ENCODE measurements around the gene RSF1.
"Not testable (repeated sequence)": the region's sequence is repeated elsewhere in the genome, so short reads cannot be mapped to it uniquely, and the experiment has no call there.

The RSF1 gene, protein sequence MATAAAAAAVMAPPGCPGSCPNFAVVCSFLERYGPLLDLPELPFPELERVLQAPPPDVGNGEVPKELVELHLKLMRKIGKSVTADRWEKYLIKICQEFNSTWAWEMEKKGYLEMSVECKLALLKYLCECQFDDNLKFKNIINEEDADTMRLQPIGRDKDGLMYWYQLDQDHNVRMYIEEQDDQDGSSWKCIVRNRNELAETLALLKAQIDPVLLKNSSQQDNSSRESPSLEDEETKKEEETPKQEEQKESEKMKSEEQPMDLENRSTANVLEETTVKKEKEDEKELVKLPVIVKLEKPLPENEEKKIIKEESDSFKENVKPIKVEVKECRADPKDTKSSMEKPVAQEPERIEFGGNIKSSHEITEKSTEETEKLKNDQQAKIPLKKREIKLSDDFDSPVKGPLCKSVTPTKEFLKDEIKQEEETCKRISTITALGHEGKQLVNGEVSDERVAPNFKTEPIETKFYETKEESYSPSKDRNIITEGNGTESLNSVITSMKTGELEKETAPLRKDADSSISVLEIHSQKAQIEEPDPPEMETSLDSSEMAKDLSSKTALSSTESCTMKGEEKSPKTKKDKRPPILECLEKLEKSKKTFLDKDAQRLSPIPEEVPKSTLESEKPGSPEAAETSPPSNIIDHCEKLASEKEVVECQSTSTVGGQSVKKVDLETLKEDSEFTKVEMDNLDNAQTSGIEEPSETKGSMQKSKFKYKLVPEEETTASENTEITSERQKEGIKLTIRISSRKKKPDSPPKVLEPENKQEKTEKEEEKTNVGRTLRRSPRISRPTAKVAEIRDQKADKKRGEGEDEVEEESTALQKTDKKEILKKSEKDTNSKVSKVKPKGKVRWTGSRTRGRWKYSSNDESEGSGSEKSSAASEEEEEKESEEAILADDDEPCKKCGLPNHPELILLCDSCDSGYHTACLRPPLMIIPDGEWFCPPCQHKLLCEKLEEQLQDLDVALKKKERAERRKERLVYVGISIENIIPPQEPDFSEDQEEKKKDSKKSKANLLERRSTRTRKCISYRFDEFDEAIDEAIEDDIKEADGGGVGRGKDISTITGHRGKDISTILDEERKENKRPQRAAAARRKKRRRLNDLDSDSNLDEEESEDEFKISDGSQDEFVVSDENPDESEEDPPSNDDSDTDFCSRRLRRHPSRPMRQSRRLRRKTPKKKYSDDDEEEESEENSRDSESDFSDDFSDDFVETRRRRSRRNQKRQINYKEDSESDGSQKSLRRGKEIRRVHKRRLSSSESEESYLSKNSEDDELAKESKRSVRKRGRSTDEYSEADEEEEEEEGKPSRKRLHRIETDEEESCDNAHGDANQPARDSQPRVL (N-terminal part only)

DNA sequence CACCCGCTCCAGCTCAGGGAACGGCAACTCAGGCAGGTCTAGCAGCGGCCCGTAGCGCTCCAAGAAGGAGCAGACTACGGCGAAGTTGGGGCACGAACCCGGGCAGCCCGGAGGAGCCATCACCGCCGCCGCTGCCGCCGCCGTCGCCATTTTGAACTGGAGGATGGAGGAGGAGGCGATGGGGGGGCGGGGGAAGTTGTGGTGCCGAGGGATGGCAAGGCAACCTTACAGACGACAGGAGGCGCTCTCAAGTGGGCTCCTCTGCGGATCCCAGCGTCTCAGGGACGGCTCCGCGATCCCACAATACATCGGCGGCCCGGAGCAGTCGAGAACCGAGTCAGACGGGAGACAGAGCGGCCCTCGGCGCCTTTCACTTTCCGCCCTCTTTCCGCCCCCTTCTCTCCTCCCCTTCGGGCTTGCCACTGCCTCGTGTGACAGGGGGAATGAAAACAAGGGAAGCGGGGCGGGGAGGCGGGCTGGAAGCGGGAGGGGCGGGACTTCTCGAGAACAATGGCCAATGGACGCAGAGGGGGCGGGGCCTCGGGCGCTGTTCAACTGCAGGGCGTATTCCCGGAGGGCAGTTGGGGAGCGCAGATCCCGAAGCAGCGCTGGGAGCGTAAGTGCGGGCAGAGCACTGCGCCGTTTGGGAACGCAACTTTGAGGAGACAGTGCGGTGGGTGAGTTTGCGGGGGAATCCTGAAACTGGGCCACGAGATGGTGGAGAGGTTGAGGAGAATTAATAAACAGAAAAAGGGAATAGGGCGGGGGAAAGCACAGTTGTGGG lies at the start of gene RSF1, which contains the start of gene AAMDC:
TSS of gene RSF1 (minus strand) at position 158 of the 784 bp plus-strand sequence. CDS start at position 150, 8 bp downstream.
TSS of gene AAMDC (plus strand) at position 580 of the 784 bp plus-strand sequence. CDS start 21,353 bp downstream, outside the sequence.
- DNase-seq = peak; percentile 99

DNA sequence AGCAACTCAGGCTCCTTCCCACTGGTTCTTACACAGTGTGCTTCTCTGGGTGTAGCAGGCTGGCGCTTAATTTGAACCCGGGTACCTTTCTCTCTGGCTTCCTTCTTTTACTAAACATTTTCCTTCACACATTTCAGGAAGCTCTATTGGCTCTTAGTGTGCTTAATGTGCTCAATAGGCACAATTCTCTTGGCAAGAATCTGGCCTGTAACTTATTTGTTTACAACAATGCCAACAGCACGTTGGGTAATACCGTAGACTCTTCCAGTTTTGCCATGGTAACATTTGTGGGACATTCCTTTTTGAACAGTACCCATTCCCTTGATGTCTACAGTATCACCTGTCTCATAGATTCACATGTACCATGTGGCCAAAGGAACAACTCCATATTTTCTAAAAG lies 48.2 kb upstream of the RSF1 start:
- no peak for DNase-seq

DNA sequence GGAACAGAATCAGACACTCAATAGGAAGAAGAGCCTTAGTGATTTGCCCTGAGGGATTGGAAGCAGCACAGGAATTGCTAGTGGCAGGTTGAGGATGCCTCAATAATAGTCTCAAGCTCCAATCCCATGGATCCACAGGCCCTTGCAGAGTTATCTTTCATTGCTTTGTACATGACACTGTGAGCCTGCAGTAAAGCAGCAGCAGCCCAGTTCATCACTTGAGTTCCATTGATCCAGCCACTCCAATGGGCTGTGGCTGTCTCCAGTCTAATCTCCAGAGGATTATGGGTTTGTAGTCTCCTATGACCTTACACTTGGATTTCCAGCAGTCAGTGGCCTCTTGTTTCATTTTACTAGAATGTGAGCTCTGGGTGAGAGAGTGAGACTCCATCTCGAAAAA lies 45.8 kb upstream of the RSF1 start:
- no peak for DNase-seq

DNA sequence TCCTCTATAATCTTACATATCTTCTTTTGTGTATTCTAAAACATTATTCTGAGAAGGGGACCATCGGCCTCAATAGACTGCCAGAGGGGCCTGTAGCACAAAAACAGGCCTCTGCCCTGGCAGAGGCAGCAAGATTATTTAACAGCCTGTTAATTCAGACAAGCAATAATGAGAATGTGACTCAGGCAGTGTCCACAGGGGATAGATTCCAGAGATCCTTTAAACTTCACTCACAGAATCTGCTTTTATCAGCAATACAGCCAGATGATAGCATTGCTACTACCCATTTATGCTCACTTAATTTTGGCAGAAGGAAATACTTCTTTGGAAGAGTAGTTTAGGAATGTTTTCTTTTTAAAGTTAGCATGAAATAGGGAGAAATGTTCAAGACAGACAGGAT lies 45.3 kb upstream of the RSF1 start:
- DNase-seq = no peak

DNA sequence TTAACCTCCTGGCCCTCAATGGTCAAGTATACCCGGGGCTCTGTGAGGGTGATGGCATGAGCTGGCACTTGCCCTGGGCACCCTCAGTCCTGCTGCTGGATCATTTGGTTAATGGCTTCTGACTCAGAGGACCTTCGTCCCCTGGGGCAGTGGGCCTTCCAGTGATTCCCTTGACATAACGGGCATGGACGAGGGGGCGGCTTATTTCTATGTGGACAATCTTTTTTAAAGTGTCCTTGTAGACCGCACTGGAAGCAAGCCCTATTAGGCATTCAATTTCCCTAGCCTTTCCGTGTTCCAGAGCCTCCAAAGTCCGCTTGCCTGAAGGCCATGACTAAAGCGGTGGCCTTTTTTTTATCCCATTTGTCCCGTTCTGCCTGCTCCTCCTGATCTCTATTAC lies 40.9 kb upstream of the RSF1 start:
- DNase-seq = not testable (repeated sequence)

DNA sequence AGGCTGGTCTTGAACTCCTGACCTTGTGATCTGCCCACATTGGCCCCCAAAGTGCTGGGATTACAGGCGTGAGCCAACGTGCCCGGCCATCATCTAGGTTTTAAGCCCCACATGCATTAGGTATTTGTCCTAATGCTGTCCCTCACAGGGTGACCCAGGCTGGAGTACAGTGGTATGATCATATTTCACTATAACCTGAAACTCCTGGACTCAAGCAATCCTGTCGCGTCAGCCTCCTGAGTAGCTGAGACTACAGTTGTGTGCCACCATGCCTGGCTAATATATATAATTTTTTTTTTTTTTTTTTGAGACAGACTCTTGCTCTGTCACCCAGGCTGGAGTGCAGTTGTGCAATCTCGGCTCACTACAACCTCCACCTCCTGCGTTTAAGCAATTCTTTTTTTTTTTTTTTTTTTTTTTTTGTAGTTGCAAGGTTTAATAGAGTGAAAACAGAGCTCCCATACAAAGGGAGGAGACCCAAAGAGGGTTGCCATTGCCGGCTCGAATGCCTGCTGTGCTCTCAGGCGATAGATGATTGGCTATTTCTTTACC lies 37.5 kb upstream of the RSF1 start:
- not testable (repeated sequence) for DNase-seq

DNA sequence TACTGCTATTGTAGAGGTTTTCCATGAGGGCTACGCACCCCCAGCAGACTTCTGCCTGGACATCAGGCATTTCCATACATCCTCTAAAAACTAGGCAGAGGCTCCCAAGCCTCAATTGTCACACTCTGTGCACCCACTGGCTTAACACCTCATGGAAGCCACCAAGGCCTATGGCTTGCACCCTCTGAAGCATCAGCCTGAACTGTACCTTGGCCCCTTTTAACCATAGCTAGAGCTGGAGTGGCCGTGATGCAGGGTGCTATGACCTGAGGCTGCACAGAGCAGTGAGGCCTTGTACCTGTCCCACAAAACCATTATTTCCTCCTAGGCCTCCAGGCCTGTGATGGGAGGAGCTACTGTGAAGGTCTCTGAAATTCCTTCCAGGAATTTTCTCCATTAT lies 34.3 kb upstream of the RSF1 start:
- no peak for DNase-seq

DNA sequence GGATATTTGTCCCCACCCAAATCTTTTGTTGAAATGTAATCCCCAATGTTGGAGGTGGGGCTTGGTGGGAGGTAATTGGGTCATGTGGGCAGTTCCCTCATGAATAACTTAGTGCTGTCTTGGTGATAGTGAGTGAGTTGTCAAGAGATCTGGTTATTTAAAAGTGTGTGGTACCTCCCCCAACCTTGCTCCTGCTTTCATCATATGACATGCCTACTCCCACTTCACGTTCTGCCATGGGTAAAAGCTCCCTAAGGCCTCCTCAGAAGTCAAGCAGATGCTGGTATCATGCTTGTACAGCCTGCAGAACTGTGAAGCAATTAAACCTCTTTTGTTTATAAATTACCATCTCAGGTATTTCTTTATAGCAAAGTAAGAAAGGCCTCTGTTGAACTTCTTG lies 31.0 kb upstream of the RSF1 start:
- no peak for DNase-seq

DNA sequence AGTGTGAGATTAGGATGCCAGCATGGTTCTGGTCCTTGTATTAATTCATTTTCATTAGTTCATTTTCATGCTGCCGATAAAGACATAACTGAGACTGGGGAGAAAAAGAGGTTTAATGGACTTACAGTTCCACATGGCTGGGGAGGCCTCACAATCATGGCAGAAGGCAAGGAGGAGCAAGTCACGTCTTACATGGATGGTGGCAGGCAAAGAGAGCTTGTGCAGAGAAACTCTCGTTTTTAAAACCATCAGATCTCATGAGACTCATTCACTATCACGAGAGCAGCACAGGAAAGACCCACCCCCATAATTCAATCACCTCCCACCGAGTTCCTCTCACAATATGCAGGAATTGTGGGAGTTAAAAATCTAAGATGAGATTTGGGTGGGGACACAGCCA lies 23.2 kb upstream of the RSF1 start:
- not testable (repeated sequence) for DNase-seq

DNA sequence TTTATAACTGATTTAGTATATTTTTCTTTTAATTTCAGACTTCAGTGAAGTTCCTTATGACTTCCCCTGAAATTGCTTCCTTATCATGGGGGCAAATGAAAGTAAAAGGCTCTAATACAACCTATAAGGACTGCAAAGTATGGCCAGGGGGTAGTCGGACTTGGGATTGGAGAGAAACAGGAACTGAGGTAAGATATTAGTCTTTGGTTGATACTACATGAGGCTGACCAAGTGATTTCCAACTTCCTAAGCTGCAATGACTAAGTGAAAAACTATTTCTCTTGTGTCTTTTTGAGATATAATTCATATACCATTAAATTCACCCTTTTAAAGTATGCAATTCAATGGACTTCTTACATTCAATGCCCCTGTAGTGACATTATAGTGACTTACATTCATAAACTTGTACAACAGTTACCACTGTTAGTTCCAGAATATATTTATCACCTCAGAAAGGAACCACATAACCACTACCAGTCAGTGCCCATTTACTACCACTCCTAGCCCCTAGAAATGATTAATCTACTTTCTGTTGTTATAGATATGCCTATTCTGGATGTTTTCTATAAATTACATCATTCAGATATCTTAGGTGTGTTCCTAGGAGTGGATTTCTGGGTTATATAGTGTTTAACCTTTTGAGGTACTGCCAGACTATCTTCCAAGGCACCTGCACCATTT lies 22.1 kb upstream of the RSF1 start:
- no peak for DNase-seq

DNA sequence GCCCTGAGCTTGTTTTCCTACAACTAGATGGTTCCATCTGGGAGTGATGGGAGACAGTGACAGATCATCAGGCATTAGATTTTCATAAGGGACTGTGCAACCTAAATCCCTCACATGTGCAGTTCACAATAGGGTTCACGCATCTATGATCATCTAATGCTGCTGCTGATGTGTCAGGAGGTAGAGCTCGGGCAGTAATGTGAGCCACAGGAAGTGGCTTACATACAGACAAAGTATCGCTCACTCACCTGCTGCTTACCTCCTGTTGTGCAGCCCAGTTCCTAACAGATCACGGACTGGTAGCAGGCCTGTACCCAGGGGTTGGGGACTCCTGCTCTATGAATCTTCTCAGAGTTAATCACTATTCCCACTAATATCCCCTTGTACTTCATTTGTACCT lies 12.8 kb upstream of the RSF1 start:
- DNase-seq = no peak

DNA sequence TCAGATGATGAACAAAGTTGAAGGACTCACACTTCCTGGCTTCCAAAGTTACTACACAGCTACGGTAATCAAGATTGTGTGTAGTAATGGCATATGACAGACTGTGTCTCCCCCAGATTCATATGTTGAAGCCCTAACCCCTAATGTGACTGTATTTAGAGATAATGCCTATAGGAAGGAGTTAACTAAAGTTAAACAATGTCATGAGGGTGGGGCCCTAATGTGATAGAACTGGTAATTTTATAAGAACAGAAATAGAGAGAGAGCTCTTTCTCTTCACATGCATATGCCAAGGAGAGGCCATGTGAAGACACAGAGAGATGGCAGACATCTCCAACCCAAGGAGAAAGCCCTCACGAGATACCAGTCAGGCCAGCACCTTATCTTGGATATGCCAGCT lies 8.4 kb upstream of the RSF1 start:
- DNase-seq = no peak

DNA sequence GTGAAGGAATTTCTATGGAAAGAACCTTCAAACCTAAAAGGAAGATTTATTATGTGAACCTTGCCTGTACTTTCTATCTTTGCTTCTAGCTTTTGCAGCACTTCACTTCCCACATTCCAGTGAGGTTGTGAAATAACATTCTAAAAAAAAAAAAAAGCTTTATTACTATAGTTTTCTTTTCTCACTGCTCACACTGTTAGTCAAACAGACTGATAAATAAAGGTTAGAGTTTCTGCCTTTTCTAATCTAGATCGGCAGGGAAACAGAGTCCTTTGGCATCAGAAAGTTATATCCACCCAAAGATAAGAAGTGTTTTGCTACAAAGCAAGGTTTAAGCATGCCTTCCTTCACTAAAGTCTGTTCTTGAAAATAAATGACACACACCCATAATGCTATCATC lies 3.3 kb upstream of the RSF1 start:
- no peak for DNase-seq

DNA sequence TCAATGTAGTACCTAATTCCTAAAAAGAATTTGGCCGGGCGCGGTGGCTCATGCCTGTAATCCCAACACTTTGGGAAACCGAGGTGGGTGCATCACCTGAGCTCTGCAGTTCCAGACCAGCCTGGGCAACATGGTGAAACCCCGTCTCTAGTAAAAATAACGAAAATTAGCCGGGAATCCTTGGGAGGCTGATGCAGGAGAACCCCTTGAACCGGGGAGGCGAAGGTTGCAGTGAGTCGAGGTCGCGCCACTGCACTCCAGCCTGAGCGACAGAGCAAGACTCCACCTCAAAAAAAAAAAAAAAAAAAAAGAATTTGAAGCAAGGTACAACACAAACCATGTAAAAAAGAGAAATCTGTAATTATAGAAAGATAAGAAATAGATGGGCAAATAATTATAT lies 1.6 kb upstream of the RSF1 start:
- DNase-seq = not testable (repeated sequence)

DNA sequence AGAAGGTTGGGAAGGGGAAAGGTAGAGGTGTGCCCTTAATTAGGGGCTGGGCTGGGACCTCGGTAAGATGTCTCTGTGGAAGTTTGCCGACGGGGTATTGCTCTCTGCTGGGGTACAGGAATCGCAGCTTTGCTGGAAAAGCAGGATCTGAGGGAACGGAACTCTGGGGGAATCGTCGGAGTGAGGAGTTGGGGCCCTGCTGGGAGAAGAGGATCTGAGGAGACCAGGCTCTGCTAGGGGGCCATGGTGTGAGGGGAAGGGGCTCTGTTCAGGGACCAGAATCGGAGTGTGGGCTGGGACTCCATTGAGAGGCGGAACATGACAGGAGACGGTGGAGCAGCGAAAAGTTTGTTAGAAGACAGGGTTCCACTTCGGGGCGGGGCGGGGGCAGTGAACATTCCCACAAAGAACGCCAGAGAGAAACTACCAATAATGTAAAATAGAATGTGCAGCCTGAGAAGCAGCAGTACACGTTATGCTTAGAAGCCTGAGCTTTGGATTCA lies 878 bp upstream of the RSF1 start:
- DNase-seq = peak; percentile 31

DNA sequence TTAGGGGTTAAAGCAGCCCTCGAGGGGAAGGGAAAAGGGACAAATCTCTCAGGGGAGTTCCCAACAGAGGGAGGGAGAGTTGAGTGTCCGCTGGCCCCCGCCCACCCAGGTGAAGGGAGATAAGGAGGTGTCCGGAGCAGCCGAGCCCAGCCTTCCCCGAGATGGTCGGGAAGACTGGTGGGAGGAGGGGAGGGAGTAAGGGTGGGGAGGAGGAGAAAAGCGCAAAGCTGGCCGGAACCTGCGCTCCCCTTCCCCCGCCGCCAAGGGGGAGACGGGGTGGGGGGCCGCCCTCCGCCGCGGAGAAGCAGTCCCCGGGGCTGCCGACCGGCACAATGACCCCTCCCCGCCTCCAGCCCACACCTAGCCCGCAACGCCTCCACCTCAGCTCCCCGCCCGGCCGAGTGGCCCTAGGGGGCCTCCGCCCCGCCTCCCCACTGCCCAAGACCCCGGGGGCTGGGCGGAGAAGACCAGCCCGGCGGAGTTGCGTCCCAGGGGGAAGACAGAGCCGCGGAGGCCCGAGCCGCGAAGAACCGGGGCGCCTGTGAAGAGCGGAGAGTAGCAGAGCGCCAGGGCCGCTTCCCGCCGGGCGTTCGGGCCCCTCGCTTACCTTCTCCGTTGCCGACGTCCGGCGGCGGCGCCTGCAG lies 479 bp downstream of the RSF1 start:
- DNase-seq = peak; percentile 46

DNA sequence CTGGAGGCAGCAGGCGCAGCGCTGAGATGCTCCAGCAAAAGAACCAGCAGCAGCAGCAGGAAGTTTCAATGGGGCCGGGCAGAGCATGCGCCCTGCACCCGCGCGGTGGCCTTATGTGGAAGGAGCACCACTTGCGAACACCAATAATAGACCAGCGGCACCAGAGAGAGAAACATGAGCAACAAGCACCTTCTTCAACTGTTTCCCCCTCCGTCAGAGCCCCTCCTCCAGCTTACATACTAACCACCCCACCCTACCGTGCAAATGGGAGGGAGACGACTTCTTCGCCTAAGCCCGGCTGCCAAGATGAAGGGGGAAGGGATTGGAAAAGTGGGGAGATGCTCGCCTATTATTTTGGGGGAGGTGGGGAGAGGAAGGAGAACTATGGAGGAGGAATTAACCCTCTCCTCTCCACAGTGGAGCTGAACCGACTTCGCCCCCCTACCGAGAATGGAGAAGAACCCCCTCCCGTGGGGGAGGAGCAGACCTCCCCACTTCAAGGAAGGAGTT lies 1.1 kb downstream of the RSF1 start:
- peak; percentile 92 for DNase-seq

DNA sequence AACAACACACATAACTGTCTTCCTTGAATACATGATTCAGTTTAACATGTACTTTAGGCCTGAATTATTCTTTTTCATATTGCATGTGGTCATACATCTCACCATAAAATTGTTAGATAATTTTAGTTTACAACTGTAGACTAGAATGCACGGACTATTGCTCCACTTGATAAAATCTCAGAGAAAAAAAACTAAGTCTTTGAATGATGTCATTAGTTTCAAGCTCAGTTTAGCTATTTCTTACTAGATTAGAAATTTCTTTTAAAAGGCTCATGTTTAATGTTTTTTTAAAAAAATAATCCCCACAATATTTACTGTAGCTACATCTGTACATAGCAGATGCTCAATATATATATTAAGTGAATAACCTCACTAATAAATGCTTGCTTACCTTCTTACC lies 5.1 kb downstream of the RSF1 start:
- DNase-seq = no peak

DNA sequence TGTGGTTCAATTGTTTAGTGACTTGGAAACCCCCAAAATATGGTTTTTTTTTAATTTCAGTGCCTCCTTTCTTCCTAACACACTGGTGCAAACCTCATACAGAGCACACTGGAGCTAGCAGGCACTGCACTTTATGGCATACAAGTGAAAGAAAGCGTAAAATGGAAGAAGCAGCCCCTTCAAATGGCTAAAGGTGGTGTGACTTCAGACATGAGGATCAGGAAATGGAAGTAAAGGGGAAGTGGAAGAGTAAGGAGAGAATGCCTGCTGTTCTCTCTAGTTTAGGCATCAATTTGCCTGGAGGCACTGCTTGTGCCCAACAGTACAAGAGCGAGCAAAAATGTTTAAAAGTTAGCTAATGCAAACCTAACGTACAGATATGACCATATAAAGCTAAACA lies 5.7 kb downstream of the RSF1 start:
- DNase-seq = no peak

DNA sequence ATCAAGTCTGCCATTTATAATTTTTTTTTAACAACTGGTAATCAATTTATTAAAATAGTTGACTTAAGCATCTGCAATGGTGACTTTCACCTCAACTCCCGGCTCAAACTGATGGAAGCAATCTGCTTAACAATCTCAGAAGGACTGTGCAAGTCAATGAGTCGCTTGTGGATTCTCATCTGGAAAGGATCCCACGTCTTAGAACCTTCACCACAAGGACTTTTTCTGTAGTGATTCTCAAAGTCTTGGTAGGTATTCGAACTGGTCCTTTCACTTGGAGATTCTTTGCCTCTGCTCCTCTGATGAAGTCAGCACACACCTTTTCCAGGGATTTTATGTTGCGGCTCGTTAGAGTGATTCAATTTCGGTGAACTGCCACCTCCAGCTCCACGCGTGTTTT lies 7.3 kb downstream of the RSF1 start:
- no peak for DNase-seq
